Fibroblast of villous mesenchyme (primary cell): Measurements from ENCODE around the gene DIP2A. TPM values are rescaled to one million over a fixed set of nuclear protein-coding genes. Genes with fewer than 3 reads are reported as not detected.
A peak's percentile ranks its signal among the peaks of the same experiment; 100 is the strongest.

Source experiments
- DNase-seq: peaks from one replicate; pipeline ENCODE4 v3.0.0-alpha.2; 2010; ENCODE audit warnings: low read depth
- H3K4me3 ChIP-seq: 2 replicates; pipeline ENCODE4 v1.5.1; 2011; ENCODE audit warnings: low read depth, mild to moderate bottlenecking, low read length
- CTCF ChIP-seq: IDR thresholded peaks from 2 replicates; pipeline ENCODE4 v1.5.1; 2012; ENCODE audit warnings: low read depth, mild to moderate bottlenecking, low read length; ENCODE audit not compliant: insufficient read depth
- total RNA-seq: library from RNA; depleted of rRNA; stranded (reverse); fragments of >200 nt; gene quantifications from 2 replicates; pipeline ENCODE4 v1.2.3, GENCODE V29; 2012

The DIP2A gene
- 25.1 and 32.0 TPM in 2 replicates for total RNA-seq

GRCh38 chr21:46458315-46459023 lies at the start of gene DIP2A:
TSS of gene DIP2A (plus strand) at chr21:46458891. CDS start at chr21:46459132, 241 bp downstream.
- peak within 1 kb of the TSS; percentile 86 for H3K4me3 ChIP-seq
- DNase-seq = peak; percentile 97
- no peak for TF ChIP-seq CTCF

- no peak for DNase-seq
- no peak for TF ChIP-seq CTCF
- H3K4me3 ChIP-seq = no peak overlapping the region
Observed at GRCh38 chr21:46409641-46410406, 48.9 kb upstream of the DIP2A start.

- no peak for DNase-seq
- TF ChIP-seq CTCF = no peak
- H3K4me3 ChIP-seq = no peak overlapping the region
Observed at GRCh38 chr21:46410516-46410915, 48.2 kb upstream of the DIP2A start.

GRCh38 chr21:46411236-46411635 lies 47.5 kb upstream of the DIP2A start:
- TF ChIP-seq CTCF = no peak
- no peak overlapping the region for H3K4me3 ChIP-seq
- no peak for DNase-seq

- H3K4me3 ChIP-seq = no peak overlapping the region
- TF ChIP-seq CTCF = no peak
- DNase-seq = no peak
Observed at GRCh38 chr21:46411691-46412090, 47.0 kb upstream of the DIP2A start.

GRCh38 chr21:46412521-46413364 lies 45.9 kb upstream of the DIP2A start:
- DNase-seq = no peak
- no peak overlapping the region for H3K4me3 ChIP-seq
- no peak for TF ChIP-seq CTCF
